ENCODE results near the gene TFDP2. TPM values are rescaled to one million over a fixed set of nuclear protein-coding genes. Genes with fewer than 3 reads are reported as not detected.

TFDP2 gene
- total and polyA plus RNA-seq, 10 of the 15 experiments (the other 5 are each of a cell fraction or from before 2014, with no cell fraction given) = 28.3 to 100 (median 49.7) TPM

- ChIA-PET CTCF (no interaction called here), RAD21 (ENCODE audit: unreplicated experiment) (no interaction called here), POLR2A (no interaction called here), SMC1A (ENCODE audit: uncharacterized antibody, unreplicated experiment) (no interaction called here)
- FAIRE-seq = no peak
- BruUV-seq (replicated peaks) = no TSS peak
- H3K4me1 ChIP-seq (ENCODE audit: control insufficient read depth, insufficient read depth, low read length) = no peaks in the 10 kb centered on the region
- no peak overlapping the region for H3K4me2 ChIP-seq (ENCODE audit: control insufficient read depth, insufficient read depth)
- intact Hi-C loops (cut with micrococcal nuclease; ENCODE audit: unreplicated experiment) (no loop called here), in situ Hi-C loops (cut with MboI) (no loop called here)
- H2AFZ ChIP-seq (ENCODE audit: control insufficient read depth, low read depth, low read length) = no peak overlapping the region
- ATAC-seq = no peak
- DNase-seq (ENCODE audit: low read depth, low spot score) = no peak
- no peak for TF ChIP-seq ZSCAN29 (IDR thresholded peaks at IDR 0.05)
- TF ChIP-seq NR2C1 (IDR thresholded peaks at IDR 0.05) = no peak
- TF ChIP-seq GABPA (IDR thresholded peaks at IDR 0.05; ENCODE audit: low read depth) = no peak
- TF ChIP-seq NKRF (conservative IDR thresholded peaks at IDR 0.05) = no peak
- TF ChIP-seq, protein P1, sequence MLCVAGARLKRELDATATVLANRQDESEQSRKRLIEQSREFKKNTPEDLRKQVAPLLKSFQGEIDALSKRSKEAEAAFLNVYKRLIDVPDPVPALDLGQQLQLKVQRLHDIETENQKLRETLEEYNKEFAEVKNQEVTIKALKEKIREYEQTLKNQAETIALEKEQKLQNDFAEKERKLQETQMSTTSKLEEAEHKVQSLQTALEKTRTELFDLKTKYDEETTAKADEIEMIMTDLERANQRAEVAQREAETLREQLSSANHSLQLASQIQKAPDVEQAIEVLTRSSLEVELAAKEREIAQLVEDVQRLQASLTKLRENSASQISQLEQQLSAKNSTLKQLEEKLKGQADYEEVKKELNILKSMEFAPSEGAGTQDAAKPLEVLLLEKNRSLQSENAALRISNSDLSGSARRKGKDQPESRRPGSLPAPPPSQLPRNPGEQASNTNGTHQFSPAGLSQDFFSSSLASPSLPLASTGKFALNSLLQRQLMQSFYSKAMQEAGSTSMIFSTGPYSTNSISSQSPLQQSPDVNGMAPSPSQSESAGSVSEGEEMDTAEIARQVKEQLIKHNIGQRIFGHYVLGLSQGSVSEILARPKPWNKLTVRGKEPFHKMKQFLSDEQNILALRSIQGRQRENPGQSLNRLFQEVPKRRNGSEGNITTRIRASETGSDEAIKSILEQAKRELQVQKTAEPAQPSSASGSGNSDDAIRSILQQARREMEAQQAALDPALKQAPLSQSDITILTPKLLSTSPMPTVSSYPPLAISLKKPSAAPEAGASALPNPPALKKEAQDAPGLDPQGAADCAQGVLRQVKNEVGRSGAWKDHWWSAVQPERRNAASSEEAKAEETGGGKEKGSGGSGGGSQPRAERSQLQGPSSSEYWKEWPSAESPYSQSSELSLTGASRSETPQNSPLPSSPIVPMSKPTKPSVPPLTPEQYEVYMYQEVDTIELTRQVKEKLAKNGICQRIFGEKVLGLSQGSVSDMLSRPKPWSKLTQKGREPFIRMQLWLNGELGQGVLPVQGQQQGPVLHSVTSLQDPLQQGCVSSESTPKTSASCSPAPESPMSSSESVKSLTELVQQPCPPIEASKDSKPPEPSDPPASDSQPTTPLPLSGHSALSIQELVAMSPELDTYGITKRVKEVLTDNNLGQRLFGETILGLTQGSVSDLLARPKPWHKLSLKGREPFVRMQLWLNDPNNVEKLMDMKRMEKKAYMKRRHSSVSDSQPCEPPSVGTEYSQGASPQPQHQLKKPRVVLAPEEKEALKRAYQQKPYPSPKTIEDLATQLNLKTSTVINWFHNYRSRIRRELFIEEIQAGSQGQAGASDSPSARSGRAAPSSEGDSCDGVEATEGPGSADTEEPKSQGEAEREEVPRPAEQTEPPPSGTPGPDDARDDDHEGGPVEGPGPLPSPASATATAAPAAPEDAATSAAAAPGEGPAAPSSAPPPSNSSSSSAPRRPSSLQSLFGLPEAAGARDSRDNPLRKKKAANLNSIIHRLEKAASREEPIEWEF (IDR thresholded peaks at IDR 0.05; ENCODE audit: insufficient replicate concordance, low read depth, low read length) = no peak
- TF ChIP-seq FOXK2 (IDR thresholded peaks at IDR 0.05) = no peak
- TF ChIP-seq, protein P2, sequence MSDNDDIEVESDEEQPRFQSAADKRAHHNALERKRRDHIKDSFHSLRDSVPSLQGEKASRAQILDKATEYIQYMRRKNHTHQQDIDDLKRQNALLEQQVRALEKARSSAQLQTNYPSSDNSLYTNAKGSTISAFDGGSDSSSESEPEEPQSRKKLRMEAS (IDR thresholded peaks at IDR 0.05; ENCODE audit: low read depth, low read length) = no peak
- TF ChIP-seq, protein P3, sequence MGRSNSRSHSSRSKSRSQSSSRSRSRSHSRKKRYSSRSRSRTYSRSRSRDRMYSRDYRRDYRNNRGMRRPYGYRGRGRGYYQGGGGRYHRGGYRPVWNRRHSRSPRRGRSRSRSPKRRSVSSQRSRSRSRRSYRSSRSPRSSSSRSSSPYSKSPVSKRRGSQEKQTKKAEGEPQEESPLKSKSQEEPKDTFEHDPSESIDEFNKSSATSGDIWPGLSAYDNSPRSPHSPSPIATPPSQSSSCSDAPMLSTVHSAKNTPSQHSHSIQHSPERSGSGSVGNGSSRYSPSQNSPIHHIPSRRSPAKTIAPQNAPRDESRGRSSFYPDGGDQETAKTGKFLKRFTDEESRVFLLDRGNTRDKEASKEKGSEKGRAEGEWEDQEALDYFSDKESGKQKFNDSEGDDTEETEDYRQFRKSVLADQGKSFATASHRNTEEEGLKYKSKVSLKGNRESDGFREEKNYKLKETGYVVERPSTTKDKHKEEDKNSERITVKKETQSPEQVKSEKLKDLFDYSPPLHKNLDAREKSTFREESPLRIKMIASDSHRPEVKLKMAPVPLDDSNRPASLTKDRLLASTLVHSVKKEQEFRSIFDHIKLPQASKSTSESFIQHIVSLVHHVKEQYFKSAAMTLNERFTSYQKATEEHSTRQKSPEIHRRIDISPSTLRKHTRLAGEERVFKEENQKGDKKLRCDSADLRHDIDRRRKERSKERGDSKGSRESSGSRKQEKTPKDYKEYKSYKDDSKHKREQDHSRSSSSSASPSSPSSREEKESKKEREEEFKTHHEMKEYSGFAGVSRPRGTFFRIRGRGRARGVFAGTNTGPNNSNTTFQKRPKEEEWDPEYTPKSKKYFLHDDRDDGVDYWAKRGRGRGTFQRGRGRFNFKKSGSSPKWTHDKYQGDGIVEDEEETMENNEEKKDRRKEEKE (IDR thresholded peaks at IDR 0.05) = no peak
- no peak for TF ChIP-seq HDGF (IDR thresholded peaks at IDR 0.05)
- TF ChIP-seq IKZF1 (conservative IDR thresholded peaks at IDR 0.05) = no peak
- TF ChIP-seq CHD2 (IDR thresholded peaks at IDR 0.05; ENCODE audit: borderline replicate concordance, low read depth, low read length) = no peak
- no peak for TF ChIP-seq LARP7 (IDR thresholded peaks at IDR 0.05)
- TF ChIP-seq RAD51 (IDR thresholded peaks at IDR 0.05) = no peak
- no peak for TF ChIP-seq KLF5 (IDR thresholded peaks at IDR 0.05; ENCODE audit: partially characterized antibody)
- no peak for TF ChIP-seq BMI1 (IDR thresholded peaks at IDR 0.05; ENCODE audit: borderline replicate concordance)
- H3K9me3 ChIP-seq (replicated peaks; ENCODE audit: control insufficient read depth, insufficient read depth, low read length) = no peaks in the 10 kb centered on the region
- H3K9ac ChIP-seq (ENCODE audit: control insufficient read depth, insufficient read depth, low read length) = no peak overlapping the region
- no peaks in the 10 kb centered on the region for H4K20me1 ChIP-seq (ENCODE audit: control insufficient read depth, insufficient read depth)
- H3K27me3 ChIP-seq (replicated peaks in 1 of 2; ENCODE audit: control insufficient read depth in 2 of 2, insufficient read depth in 2 of 2, low read length in 1 of 2) = no peaks in the 10 kb centered on the region
- no peaks in the 10 kb centered on the region for H3K36me3 ChIP-seq (ENCODE audit: control insufficient read depth in 2 of 2, insufficient read depth in 2 of 2, low read length in 1 of 2)
- no peaks in the 10 kb centered on the region for H3K79me2 ChIP-seq (ENCODE audit: control insufficient read depth, insufficient read depth, low read length)
- no peak overlapping the region for H3K4me3 ChIP-seq
- H3K27ac ChIP-seq (ENCODE audit: control insufficient read depth, insufficient read depth) = no peak overlapping the region
Observed at GRCh38 chr3:142081178-142081577, 68.2 kb downstream of the TFDP2 start.
